ENCODE measurements around the gene RNF13.
"Not testable (repeated sequence)": the region's sequence is repeated elsewhere in the genome, so short reads cannot be mapped to it uniquely, and the experiment has no call there.

Gene RNF13

GRCh38 chr3:149844091-149844490, 31.1 kb downstream of the RNF13 start:
- no peak for DNase-seq

GRCh38 chr3:149845570-149846244, 32.7 kb downstream of the RNF13 start:
- no peak for DNase-seq

GRCh38 chr3:149848238-149848637, 35.2 kb downstream of the RNF13 start:
- no peak for DNase-seq

GRCh38 chr3:149848688-149849087, 35.7 kb downstream of the RNF13 start:
- no peak for DNase-seq

GRCh38 chr3:149850787-149851584, 38.0 kb downstream of the RNF13 start:
- no peak for DNase-seq

GRCh38 chr3:149858911-149859310, 45.9 kb downstream of the RNF13 start:
- DNase-seq, result no peak

- no peak for DNase-seq
Measured at GRCh38 chr3:149860881-149861280, 47.9 kb downstream of the RNF13 start.

- no peak for DNase-seq
Measured at GRCh38 chr3:149867563-149867962, 54.5 kb downstream of the RNF13 start.

GRCh38 chr3:149871855-149872254, 58.8 kb downstream of the RNF13 start:
- no peak for DNase-seq

- DNase-seq, result no peak
Measured at GRCh38 chr3:149872589-149872988, 59.6 kb downstream of the RNF13 start.

- no peak for DNase-seq
Measured at GRCh38 chr3:149877668-149878067, 64.7 kb downstream of the RNF13 start.

- DNase-seq, result no peak
Measured at GRCh38 chr3:149879872-149880271, 66.9 kb downstream of the RNF13 start.

- DNase-seq, result no peak
Measured at GRCh38 chr3:149881879-149882278, 68.9 kb downstream of the RNF13 start.

GRCh38 chr3:149883134-149883533, 70.1 kb downstream of the RNF13 start:
- DNase-seq, result no peak

- DNase-seq, result not testable (repeated sequence)
Measured at GRCh38 chr3:149883860-149884259, 70.8 kb downstream of the RNF13 start.

- not testable (repeated sequence) for DNase-seq
Measured at GRCh38 chr3:149884848-149885247, 71.8 kb downstream of the RNF13 start.

GRCh38 chr3:149886957-149887356, 73.9 kb downstream of the RNF13 start:
- DNase-seq, result no peak

GRCh38 chr3:149891621-149892020, 78.6 kb downstream of the RNF13 start:
- DNase-seq, result no peak

GRCh38 chr3:149892371-149892770, 79.4 kb downstream of the RNF13 start:
- DNase-seq, result no peak

- DNase-seq, result no peak
Measured at GRCh38 chr3:149894205-149894604, 81.2 kb downstream of the RNF13 start.

- no peak for DNase-seq
Measured at GRCh38 chr3:149895339-149895738, 82.3 kb downstream of the RNF13 start.

GRCh38 chr3:149895769-149896168, 82.8 kb downstream of the RNF13 start:
- DNase-seq, result no peak

GRCh38 chr3:149898771-149899170, 85.8 kb downstream of the RNF13 start:
- DNase-seq, result no peak

- no peak for DNase-seq
Measured at GRCh38 chr3:149900322-149900721, 87.3 kb downstream of the RNF13 start.

- no peak for DNase-seq
Measured at GRCh38 chr3:149901770-149902169, 88.8 kb downstream of the RNF13 start.
